Activated CD4-positive, CD25-positive, alpha-beta regulatory T cell (primary cell): ENCODE results near the gene THSD7A.

Experiments used
- DNase-seq, 4 experiments: peaks; one replicate each; lab custom pipeline; 2025; lab: John Stamatoyannopoulos, UW

The THSD7A gene

GRCh38 chr7:11831736-11832495, at the start of gene THSD7A:
THSD7A (minus strand) TSS chr7:11832198; CDS start chr7:11831946, 252 bp downstream.
- DNase-seq = no peak

- DNase-seq = no peak
Measured at GRCh38 chr7:11881680-11882079, 49.7 kb upstream of the THSD7A start.

GRCh38 chr7:11875635-11876034, 43.6 kb upstream of the THSD7A start:
- DNase-seq = no peak

GRCh38 chr7:11865671-11866070, 33.7 kb upstream of the THSD7A start:
- no peak for DNase-seq

- no peak for DNase-seq
Measured at GRCh38 chr7:11858622-11859302, 26.8 kb upstream of the THSD7A start.

- DNase-seq = no peak
Measured at GRCh38 chr7:11858026-11858425, 26.0 kb upstream of the THSD7A start.

- DNase-seq = no peak
Measured at GRCh38 chr7:11848251-11848650, 16.3 kb upstream of the THSD7A start.

- no peak for DNase-seq
Measured at GRCh38 chr7:11847336-11847735, 15.3 kb upstream of the THSD7A start.

- DNase-seq = no peak
Measured at GRCh38 chr7:11846361-11846955, 14.5 kb upstream of the THSD7A start.

GRCh38 chr7:11843113-11843765, 11.2 kb upstream of the THSD7A start:
- no peak for DNase-seq

- DNase-seq = no peak
Measured at GRCh38 chr7:11841657-11842056, 9.7 kb upstream of the THSD7A start.

GRCh38 chr7:11835260-11835659, 3.3 kb upstream of the THSD7A start:
- DNase-seq = no peak

GRCh38 chr7:11833431-11833830, 1.4 kb upstream of the THSD7A start:
- DNase-seq = no peak

- no peak for DNase-seq
Measured at GRCh38 chr7:11831156-11831735, 752 bp downstream of the THSD7A start.

GRCh38 chr7:11830582-11831155, 1.3 kb downstream of the THSD7A start:
- no peak for DNase-seq

GRCh38 chr7:11829954-11830353, 2.0 kb downstream of the THSD7A start:
- no peak for DNase-seq

GRCh38 chr7:11819947-11820346, 12.1 kb downstream of the THSD7A start:
- DNase-seq = no peak

GRCh38 chr7:11819271-11819670, 12.7 kb downstream of the THSD7A start:
- DNase-seq = no peak

GRCh38 chr7:11818281-11818680, 13.7 kb downstream of the THSD7A start:
- DNase-seq = no peak

- DNase-seq = no peak
Measured at GRCh38 chr7:11817111-11817740, 14.8 kb downstream of the THSD7A start.

GRCh38 chr7:11811709-11812108, 20.3 kb downstream of the THSD7A start:
- DNase-seq = no peak
